WTC11 (cell line): ENCODE measurements around the gene REEP3. TPM values are rescaled to one million over a fixed set of nuclear protein-coding genes. Genes with fewer than 3 reads are reported as not detected.

Source experiments
- ATAC-seq: fragments of 200-7000 bp; cut with Tn5 transposase; 2 replicates; pipeline ENCODE4 v1.10.0; 2021; ENCODE audit warnings: mild to moderate bottlenecking, moderate library complexity
- CTCF ChIA-PET: fragments of 300-600 bp; sonication (Branson Sonifier 250); formaldehyde crosslinking; loops from one replicate; lab custom pipeline; 2021; ENCODE audit warnings: antibody characterized with exemption; lab: Charles Lee
- POLR2A ChIA-PET: fragments of 350-600 bp; sonication (Branson Sonifier 250); formaldehyde crosslinking; loops from one replicate; lab custom pipeline; 2021; ENCODE audit warnings: antibody characterized with exemption; lab: Charles Lee
- DNase-seq: peaks from one replicate; pipeline ENCODE4 v3.0.0; 2021; ENCODE audit warnings: low spot score
- H3K27ac Mint-ChIP-seq: 2 replicates; pipeline ENCODE4 v1.8.0; 2021; ENCODE audit warnings: mixed read lengths
- H3K27me3 Mint-ChIP-seq: 2 replicates; pipeline ENCODE4 v1.8.0; 2021; ENCODE audit warnings: low read depth, mild to moderate bottlenecking, moderate library complexity, mixed read lengths
- H3K36me3 Mint-ChIP-seq: 2 replicates; pipeline ENCODE4 v1.8.0; 2021; ENCODE audit warnings: mixed read lengths
- H3K4me1 Mint-ChIP-seq: 2 replicates; pipeline ENCODE4 v1.8.0; 2022; ENCODE audit warnings: mixed read lengths
- H3K4me3 Mint-ChIP-seq: 2 replicates; pipeline ENCODE4 v1.8.0; 2021; ENCODE audit warnings: mild to moderate bottlenecking, moderate library complexity, mixed read lengths
- H3K9me3 Mint-ChIP-seq: 2 replicates; pipeline ENCODE4 v1.8.0; 2021; ENCODE audit warnings: mixed read lengths
- CREM ChIP-seq: sonication (generic); formaldehyde crosslinking; IDR thresholded peaks from 2 replicates; pipeline ENCODE4 v1.8.1; 2022; ENCODE audit warnings: mild to moderate bottlenecking, missing genetic modification reagents, moderate library complexity
- ELF4 ChIP-seq: sonication (generic); formaldehyde crosslinking; IDR thresholded peaks from 2 replicates; pipeline ENCODE4 v1.8.1; 2022; ENCODE audit warnings: low read depth, mild to moderate bottlenecking, moderate library complexity, missing genetic modification reagents
- EMX1 ChIP-seq: fragments of 250-450 bp; sonication (Bioruptor Pico); IDR thresholded peaks from 2 replicates; pipeline ENCODE4 v1.8.0; 2021; ENCODE audit warnings: mild to moderate bottlenecking
- FOXK1 ChIP-seq: sonication (generic); formaldehyde crosslinking; IDR thresholded peaks from 2 replicates; pipeline ENCODE4 v1.8.0; 2022; ENCODE audit warnings: mild to moderate bottlenecking, moderate library complexity, missing genetic modification reagents
- HMGA2 ChIP-seq: fragments of 250-450 bp; sonication (Bioruptor Pico); IDR thresholded peaks from 2 replicates; pipeline ENCODE4 v1.4.0; 2021; ENCODE audit warnings: mild to moderate bottlenecking, moderate library complexity
- NFYB ChIP-seq: sonication (generic); formaldehyde crosslinking; conservative IDR thresholded peaks from 2 replicates; pipeline ENCODE4 v1.8.0; 2022; ENCODE audit warnings: low read depth, missing genetic modification reagents
- NR1H2 ChIP-seq: sonication (generic); formaldehyde crosslinking; IDR thresholded peaks from 2 replicates; pipeline ENCODE4 v1.9.0; 2021; ENCODE audit warnings: mild to moderate bottlenecking, moderate library complexity, missing genetic modification reagents
- NR2C2 ChIP-seq: sonication (generic); formaldehyde crosslinking; IDR thresholded peaks from 2 replicates; pipeline ENCODE4 v1.8.0; 2022; ENCODE audit warnings: mild to moderate bottlenecking, missing genetic modification reagents
- OVOL2 ChIP-seq: fragments of 250-450 bp; sonication (Bioruptor Pico); IDR thresholded peaks from 2 replicates; pipeline ENCODE4 v1.9.0; 2021; ENCODE audit warnings: mild to moderate bottlenecking, borderline replicate concordance
- RELA ChIP-seq: sonication (generic); formaldehyde crosslinking; IDR thresholded peaks from 2 replicates; pipeline ENCODE4 v1.8.1; 2022; ENCODE audit warnings: missing genetic modification reagents, mild to moderate bottlenecking, borderline replicate concordance
- SMAD3 ChIP-seq: sonication (generic); formaldehyde crosslinking; IDR thresholded peaks from 2 replicates; pipeline ENCODE4 v1.8.0; 2022; ENCODE audit warnings: missing genetic modification reagents, mild to moderate bottlenecking, borderline replicate concordance
- TEAD1 ChIP-seq: sonication (generic); formaldehyde crosslinking; IDR thresholded peaks from 2 replicates; pipeline ENCODE4 v1.8.0; 2022; ENCODE audit warnings: mild to moderate bottlenecking, missing genetic modification reagents
- ZNF121 ChIP-seq: sonication (generic); formaldehyde crosslinking; IDR thresholded peaks from 2 replicates; pipeline ENCODE4 v1.8.0; 2023; ENCODE audit warnings: missing genetic modification reagents
- ZNF219 ChIP-seq: sonication (generic); formaldehyde crosslinking; IDR thresholded peaks from 2 replicates; pipeline ENCODE4 v1.8.0; 2023; ENCODE audit warnings: missing genetic modification reagents, mild to moderate bottlenecking, borderline replicate concordance
- ZNF263 ChIP-seq: sonication (generic); formaldehyde crosslinking; IDR thresholded peaks from 2 replicates; pipeline ENCODE4 v1.8.1; 2022; ENCODE audit warnings: low read depth, mild to moderate bottlenecking, moderate library complexity, missing genetic modification reagents
- ZNF416 ChIP-seq: fragments of 250-450 bp; sonication (Bioruptor Pico); IDR thresholded peaks from 2 replicates; pipeline ENCODE4 v1.9.0; 2021; ENCODE audit warnings: mild to moderate bottlenecking, inconsistent platforms
- total RNA-seq: library from RNA; stranded (reverse); gene quantifications from 3 replicates; pipeline ENCODE4 v1.2.3, GENCODE V29; 2021
- TF ChIP-seq, protein P1 (sequence below): sonication (generic); formaldehyde crosslinking; conservative IDR thresholded peaks from 2 replicates; pipeline ENCODE4 v1.8.1; 2022; ENCODE audit warnings: mild to moderate bottlenecking, missing genetic modification reagents
- TF ChIP-seq, protein P2 (sequence below): sonication (generic); formaldehyde crosslinking; IDR thresholded peaks from 2 replicates; pipeline ENCODE4 v1.8.0; 2022; ENCODE audit warnings: mild to moderate bottlenecking, missing genetic modification reagents
- TF ChIP-seq, protein P3 (sequence below): fragments of 250-450 bp; sonication (Bioruptor Pico); IDR thresholded peaks from 2 replicates; pipeline ENCODE4 v1.8.0; 2021; ENCODE audit warnings: mild to moderate bottlenecking
- TF ChIP-seq, protein P4 (sequence below): sonication (generic); formaldehyde crosslinking; IDR thresholded peaks from 2 replicates; pipeline ENCODE4 v1.8.1; 2022; ENCODE audit warnings: mild to moderate bottlenecking, moderate library complexity, missing genetic modification reagents
- TF ChIP-seq, protein P5 (sequence below): sonication (generic); formaldehyde crosslinking; IDR thresholded peaks from 2 replicates; pipeline ENCODE4 v1.8.1; 2022; ENCODE audit warnings: missing genetic modification reagents, borderline replicate concordance
- TF ChIP-seq, protein P6 (sequence below): sonication (generic); formaldehyde crosslinking; IDR thresholded peaks from 2 replicates; pipeline ENCODE4 v1.8.1; 2022; ENCODE audit warnings: low read depth, mild to moderate bottlenecking, moderate library complexity, missing genetic modification reagents, borderline replicate concordance

REEP3 gene
- total RNA-seq, 1 experiment from 2014 or later, result 18.5 TPM

DNA sequence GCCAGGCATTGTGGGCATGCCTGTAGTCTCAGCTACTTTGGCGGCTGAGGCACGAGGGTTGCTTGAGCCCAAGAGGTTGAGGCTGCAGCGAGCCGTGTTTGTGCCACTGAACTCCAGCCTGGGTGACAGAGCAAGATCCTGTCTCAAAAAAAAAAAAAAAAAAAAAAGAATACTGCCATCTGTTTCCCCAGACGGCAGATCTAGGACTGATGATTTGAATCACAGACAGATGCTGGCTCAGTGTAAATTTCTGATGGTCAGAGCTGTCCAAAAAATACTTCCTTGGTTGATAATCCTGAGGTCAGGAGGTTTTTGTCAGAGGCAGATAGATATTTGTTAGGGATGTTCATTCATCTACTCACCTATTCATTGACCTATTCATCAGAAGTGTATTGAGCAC is 130.7 kb downstream of the REEP3 start (continued):
- TF ChIP-seq, protein P1, sequence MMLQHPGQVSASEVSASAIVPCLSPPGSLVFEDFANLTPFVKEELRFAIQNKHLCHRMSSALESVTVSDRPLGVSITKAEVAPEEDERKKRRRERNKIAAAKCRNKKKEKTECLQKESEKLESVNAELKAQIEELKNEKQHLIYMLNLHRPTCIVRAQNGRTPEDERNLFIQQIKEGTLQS, result no peak
- TF ChIP-seq CREM (CRISPR knock-in tag) (no peak), SMAD3 (no peak), NFYB (CRISPR knock-in tag) (no peak), ZNF121 (no peak), RELA (CRISPR knock-in tag) (no peak)
- TF ChIP-seq, protein P2, sequence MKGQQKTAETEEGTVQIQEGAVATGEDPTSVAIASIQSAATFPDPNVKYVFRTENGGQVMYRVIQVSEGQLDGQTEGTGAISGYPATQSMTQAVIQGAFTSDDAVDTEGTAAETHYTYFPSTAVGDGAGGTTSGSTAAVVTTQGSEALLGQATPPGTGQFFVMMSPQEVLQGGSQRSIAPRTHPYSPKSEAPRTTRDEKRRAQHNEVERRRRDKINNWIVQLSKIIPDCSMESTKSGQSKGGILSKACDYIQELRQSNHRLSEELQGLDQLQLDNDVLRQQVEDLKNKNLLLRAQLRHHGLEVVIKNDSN (CRISPR knock-in tag), result no peak
- TF ChIP-seq, protein P3, sequence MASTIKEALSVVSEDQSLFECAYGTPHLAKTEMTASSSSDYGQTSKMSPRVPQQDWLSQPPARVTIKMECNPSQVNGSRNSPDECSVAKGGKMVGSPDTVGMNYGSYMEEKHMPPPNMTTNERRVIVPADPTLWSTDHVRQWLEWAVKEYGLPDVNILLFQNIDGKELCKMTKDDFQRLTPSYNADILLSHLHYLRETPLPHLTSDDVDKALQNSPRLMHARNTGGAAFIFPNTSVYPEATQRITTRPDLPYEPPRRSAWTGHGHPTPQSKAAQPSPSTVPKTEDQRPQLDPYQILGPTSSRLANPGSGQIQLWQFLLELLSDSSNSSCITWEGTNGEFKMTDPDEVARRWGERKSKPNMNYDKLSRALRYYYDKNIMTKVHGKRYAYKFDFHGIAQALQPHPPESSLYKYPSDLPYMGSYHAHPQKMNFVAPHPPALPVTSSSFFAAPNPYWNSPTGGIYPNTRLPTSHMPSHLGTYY, result no peak
- TF ChIP-seq, protein P4, sequence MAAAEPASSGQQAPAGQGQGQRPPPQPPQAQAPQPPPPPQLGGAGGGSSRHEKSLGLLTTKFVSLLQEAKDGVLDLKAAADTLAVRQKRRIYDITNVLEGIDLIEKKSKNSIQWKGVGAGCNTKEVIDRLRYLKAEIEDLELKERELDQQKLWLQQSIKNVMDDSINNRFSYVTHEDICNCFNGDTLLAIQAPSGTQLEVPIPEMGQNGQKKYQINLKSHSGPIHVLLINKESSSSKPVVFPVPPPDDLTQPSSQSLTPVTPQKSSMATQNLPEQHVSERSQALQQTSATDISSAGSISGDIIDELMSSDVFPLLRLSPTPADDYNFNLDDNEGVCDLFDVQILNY (CRISPR knock-in tag), result no peak
- TF ChIP-seq, all 79 proteins: peak for 0

DNA sequence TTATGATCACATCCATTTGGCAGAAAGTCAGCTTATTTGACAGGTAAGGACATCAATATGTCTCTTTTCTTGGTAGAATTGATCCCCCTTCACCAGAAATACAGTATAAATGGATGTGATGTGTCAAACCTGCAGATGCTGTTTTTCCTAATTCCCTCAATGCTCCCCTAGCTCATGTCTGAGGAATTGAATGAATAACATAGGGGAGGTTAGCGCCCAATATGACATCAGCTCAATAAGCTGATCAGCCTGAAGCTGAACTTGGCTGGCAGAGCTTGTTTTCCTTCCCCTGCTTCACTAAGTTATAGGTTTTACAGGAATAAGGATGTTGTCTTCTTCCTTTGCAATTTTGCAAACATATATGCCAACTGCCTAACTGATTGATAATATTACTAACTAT is 132.5 kb downstream of the REEP3 start:
- ChIA-PET POLR2A (interaction anchor here (1.0 kb wide), 1 partner anchor 23 kb away, joined by 3 read pairs; no protein-coding TSS in a partner anchor), CTCF (interaction anchor here (1.0 to 1.2 kb wide), 2 partner anchors 20 to 66 kb away, joined by 3 read pairs; no protein-coding TSS in a partner anchor)
- Mint-ChIP-seq H3K27me3 (no peaks in the 10 kb centered on the region), H3K9me3 (peaks cover 7% of the 10 kb centered on the region), H3K27ac (no peak overlapping the region), H3K36me3 (no peaks in the 10 kb centered on the region), H3K4me3 (no peak overlapping the region), H3K4me1 (no peaks in the 10 kb centered on the region)
- TF ChIP-seq, protein P5, sequence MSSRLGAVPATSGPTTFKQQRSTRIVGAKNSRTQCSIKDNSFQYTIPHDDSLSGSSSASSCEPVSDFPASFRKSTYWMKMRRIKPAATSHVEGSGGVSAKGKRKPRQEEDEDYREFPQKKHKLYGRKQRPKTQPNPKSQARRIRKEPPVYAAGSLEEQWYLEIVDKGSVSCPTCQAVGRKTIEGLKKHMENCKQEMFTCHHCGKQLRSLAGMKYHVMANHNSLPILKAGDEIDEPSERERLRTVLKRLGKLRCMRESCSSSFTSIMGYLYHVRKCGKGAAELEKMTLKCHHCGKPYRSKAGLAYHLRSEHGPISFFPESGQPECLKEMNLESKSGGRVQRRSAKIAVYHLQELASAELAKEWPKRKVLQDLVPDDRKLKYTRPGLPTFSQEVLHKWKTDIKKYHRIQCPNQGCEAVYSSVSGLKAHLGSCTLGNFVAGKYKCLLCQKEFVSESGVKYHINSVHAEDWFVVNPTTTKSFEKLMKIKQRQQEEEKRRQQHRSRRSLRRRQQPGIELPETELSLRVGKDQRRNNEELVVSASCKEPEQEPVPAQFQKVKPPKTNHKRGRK, result no peak
- TF ChIP-seq, protein P2 (CRISPR knock-in tag), result no peak
- TF ChIP-seq, protein P6, sequence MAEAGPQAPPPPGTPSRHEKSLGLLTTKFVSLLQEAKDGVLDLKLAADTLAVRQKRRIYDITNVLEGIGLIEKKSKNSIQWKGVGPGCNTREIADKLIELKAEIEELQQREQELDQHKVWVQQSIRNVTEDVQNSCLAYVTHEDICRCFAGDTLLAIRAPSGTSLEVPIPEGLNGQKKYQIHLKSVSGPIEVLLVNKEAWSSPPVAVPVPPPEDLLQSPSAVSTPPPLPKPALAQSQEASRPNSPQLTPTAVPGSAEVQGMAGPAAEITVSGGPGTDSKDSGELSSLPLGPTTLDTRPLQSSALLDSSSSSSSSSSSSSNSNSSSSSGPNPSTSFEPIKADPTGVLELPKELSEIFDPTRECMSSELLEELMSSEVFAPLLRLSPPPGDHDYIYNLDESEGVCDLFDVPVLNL (CRISPR knock-in tag), result no peak
- TF ChIP-seq TEAD1 (CRISPR knock-in tag), result no peak
- TF ChIP-seq NR1H2 (CRISPR knock-in tag), result no peak
- TF ChIP-seq EMX1, result no peak
- TF ChIP-seq ZNF416 (CRISPR knock-in tag), result no peak
- no peak for TF ChIP-seq ZNF263 (CRISPR knock-in tag)
- TF ChIP-seq ELF4 (CRISPR knock-in tag), result no peak
- no peak for TF ChIP-seq NR2C2 (CRISPR knock-in tag)
- no peak for TF ChIP-seq OVOL2
- no peak for TF ChIP-seq HMGA2 (CRISPR knock-in tag)
- TF ChIP-seq FOXK1 (CRISPR knock-in tag), result no peak
- no peak for TF ChIP-seq ZNF219 (CRISPR knock-in tag)
- ATAC-seq, result no peak
- DNase-seq, result no peak
